Endothelial cell of umbilical vein (primary cell): ENCODE results near the gene TRIML1.

Experiments
- MYC ChIP-seq: IDR thresholded peaks from one replicate; pipeline ENCODE4 v1.6.1; 2011; ENCODE audit warnings: mild to moderate bottlenecking, low read depth, low read length
- POLR2A ChIP-seq: IDR thresholded peaks from 2 replicates; pipeline ENCODE4 v1.6.1; 2012; ENCODE audit warnings: low read depth, mild to moderate bottlenecking, control low read depth, low read length

- TF ChIP-seq MYC (no peak), POLR2A (no peak)
Observed at GRCh38 chr4:188161167-188161566, 21.9 kb downstream of the TRIML1 start.
